CD4-positive, alpha-beta T cell treated with Interferon alpha-2 for 1 hour (primary cell): Measurements from ENCODE around the gene ACBD6.

ENCODE experiments used
- DNase-seq, 2 donors: peaks; one replicate each; pipeline ENCODE4 v3.0.0-alpha.2; 2020 to 2022

Gene ACBD6

DNA sequence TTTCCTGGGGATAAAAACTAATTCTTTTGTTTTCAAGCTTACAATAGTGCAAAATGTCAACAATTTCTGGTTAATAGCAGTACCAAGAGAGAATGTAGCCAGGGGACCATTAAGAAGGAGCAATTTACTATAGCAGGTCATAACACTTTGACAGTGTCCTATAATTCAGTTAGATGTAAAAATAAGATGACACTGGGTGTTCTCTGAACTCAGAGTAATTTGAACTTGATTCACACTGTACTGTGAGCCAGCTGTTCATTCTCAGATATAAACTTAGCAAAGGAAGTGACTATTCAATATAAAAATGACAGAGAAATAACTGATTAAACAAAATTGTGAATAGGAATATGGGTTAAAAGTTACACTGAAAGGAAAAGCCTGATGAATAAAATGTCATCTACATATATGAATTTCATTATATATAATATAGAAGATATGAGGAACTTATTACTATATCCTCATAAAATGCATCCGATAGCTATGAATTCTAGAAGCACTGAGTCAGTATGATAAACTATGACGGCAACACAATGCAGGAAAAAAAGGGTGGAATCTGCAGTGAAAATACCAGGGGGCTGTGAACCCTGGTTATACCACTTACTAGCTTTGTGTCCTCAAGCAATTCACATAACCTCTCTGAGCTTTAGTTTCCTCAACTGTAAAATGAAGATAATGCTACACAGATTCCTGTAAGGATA lies 135.9 kb downstream of the ACBD6 start:
- DNase-seq, result no peak

DNA sequence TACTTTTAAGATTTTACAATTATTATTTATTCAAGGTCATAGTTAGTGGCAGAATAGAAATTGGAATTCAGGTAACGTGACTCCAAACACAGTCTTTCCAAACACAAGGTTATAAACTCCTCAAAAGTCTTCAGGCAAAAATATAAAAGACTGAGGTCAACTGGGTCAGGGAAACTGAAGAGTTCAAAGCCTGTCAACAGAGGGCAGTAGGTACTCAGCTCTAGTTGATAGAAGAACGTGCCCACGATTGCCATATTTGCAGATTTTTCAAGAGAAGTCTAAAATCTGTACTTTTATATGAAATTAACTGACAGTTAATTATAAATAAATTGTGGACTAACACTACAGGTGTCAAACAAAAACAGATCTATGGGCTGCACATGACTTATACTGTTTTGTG lies 137.3 kb downstream of the ACBD6 start:
- DNase-seq, result no peak

DNA sequence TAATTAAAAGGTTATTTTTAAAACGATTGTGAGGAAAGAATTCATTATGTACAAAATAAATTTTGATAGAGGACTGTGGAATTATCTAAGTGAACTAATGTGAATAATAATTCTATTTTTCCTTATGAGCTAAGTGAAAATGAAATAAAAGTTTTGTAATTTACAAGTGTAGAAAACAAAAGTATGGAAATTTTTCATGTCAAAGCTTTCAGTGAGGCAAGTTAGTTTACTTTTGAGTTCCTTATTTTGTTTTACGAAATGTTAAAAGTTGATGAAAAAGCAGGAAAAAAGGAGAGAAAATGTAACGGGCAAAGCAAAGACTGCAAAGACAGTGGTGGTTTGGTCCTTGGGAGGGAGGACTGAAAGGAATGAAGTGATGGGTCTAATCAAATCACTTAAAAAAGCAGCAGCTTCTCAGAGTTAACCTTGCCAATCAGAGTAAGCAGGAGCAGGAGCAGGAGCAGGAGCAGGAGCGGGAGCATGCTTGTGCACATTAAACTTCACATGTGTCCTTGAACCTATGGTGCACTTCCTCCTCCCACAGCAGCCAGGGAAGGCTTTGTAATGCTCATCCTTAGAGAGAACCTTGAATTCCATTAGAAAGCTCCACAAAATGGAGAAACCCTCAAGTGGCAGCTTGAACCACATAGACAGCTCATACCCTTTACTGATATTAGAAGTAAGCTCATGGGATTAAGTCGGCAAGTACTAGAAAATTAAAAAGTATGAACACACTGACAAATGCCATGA lies 139.0 kb downstream of the ACBD6 start:
- no peak for DNase-seq

DNA sequence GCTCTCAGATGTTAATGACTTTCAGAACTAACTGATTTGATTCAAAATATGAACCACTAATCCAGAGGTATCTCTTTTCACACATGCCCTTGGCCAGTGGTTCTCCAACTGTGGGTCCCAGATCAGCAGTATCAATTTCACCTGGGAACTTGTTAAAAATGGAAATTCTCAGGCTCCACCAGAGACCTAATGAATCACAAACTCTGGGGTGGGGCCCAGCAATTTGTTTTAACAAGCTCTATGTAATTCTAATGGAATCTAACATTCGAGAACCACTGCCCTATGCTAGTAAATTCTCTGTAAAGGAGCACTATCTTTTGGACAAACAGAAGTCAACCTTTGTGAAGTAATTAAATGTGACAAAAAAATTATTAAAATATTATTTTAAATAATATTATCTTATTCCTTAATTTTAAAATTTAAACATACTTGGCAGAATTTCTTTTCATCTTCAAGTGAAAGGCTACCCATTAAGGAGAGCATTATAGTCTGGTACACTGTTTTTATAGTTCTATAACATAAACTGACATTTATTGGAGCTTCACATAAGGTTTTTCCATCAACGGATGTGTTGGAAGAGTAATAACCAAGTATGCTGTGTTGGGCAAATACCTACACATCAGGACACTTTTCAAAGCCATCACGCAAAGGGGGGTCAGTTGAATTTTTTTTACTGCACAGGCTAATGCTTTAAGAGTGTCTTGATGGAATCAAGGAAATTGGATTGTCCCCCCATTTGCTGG lies 141.9 kb downstream of the ACBD6 start:
- DNase-seq, result no peak

DNA sequence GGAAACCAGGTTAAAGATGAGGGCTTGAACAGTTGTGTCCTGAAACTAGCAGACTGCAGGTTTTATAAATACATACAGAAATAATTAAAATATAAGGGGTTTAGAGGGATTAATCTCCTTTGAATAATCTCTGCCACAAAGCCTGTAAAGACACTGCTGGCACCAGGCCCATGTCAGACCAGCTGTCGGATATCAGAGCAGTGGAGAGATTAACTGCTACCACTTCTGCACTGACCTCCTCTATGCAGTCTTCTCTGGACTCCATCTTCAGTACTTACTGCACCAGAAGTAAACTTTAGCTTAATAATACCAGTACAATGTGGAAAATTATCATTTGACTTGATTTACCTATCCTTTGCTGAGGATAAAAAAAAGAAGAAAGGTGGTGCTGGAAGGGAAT lies 143.7 kb downstream of the ACBD6 start:
- no peak for DNase-seq

DNA sequence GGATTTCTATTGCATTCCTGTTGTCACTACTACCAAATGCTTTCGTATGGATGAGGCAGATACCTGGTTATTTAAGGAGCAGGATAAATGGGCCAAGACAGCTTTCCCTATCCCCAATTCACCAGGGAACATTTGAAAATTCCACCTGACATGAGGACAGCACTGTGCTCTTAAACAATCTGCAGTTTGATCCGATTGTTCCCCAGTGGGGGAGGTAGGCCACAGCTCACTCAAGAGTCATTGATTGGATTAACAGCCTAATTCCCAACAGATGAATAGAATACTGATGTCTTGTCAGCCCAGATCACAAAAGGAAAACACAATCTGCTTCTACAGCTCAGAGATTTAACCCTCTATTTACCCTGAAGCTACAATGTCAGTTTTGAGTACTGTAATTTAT lies 148.4 kb downstream of the ACBD6 start:
- no peak for DNase-seq

DNA sequence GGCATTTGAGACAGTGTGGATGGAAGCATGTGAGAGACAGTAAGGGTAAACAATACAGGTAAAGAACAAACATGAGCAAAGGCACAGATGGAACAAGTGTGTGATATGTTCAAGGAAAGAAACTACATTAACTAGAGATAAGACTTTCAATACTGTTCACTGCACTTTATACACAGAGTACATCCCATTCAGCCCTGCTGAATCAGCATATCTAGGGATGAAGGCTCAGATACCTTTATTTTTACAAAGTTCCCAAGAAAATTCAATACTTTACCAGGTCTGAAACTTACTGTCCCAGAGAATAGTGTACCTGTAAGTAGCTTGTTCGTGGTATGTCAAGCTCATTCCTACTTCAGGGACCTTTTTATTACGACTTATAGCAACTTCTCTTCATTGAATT lies 149.8 kb downstream of the ACBD6 start:
- DNase-seq, result no peak

DNA sequence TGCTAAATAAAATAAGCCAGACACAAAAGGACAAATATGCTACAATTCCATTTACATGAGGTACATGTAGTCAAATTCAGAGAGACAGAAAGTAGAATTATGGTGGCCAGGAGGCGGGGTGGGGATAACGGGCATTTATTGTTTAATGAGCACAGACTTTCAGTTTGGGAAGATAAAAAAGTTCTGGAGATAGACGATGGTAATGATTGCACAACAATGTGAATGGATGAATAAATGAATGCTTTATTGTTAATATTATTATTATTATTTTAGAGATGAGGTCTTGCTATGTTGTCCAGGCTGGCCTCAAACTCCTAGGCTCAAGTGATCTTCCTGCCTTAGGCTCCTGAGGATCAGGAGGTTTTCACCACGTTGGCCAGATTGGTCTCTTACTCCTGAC lies 150.4 kb downstream of the ACBD6 start:
- no peak for DNase-seq

DNA sequence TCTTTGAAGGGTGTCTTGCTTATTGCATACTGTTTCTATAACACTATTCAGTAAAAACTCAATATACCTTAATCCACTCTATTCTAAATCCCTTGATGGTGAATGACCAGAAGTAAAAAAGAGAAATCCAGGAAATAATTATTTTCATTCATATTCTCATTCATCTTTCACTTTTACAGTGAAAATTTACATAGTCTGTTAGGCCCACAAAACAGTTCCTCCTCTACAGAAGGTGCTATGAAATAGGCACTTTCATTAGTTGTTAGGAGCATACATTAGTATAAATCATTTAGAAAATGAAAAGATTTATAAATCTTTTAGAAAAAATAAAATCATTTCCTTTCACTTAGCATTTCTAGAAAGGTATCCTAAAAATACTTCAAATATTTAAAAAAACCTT lies 157.2 kb downstream of the ACBD6 start:
- DNase-seq, result no peak

DNA sequence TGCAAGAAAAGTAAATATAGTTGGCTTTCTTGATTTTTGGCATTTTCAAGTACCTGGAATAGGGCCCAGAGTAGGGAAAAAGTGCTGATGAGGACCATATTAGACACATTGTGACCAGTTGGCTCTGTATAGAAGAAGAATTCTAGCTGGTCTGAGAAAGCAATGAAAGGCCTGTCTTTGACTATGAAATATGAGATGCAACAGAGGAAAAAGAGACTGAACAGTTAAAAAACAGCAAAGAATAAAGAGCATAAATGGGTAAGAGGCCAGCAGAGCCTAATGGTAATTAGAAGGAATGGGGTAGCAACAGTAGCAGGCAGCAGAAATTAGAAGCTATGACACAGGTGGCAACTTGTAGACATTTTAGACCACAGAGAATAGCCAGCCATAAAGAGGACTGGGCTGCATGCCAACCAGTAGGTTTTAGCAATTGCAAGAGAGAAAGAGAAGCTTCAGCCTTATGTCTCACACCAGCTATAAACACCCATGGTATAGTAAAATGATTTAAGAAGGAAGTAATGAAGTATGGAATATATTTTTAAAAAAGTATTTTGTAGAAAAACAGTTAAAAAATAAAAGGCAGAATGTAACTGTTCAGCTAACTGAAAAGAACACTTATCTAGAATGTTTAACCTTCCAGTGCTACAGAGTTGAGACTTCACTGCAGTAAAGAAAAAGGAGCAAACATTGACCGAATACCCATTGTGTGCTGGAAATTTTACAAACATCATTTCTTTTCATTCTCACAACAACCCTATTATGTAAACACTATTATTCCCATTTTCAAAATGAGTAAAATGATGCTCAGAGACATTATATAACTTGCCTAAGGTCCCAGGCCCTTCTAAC lies 158.2 kb downstream of the ACBD6 start:
- no peak for DNase-seq

DNA sequence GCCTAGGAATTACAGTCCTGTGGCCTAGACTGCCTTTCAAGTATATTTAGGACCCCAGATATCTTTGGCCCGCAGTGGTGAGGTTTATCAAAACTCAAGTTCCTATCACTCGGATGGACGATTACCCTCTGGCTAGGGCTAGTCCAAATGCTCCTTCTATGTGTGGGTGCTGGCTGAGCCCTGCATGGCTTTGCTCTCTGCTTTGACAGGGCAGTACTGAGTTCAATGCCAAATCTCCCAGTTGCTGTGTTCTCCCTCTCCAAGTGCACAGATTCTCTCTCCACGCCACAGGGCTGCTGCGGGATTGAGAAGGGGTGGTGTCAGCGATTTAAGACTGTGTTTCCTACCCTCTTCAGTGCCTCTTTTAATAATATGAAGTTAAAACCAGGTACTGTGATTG lies 175.3 kb downstream of the ACBD6 start:
- no peak for DNase-seq

DNA sequence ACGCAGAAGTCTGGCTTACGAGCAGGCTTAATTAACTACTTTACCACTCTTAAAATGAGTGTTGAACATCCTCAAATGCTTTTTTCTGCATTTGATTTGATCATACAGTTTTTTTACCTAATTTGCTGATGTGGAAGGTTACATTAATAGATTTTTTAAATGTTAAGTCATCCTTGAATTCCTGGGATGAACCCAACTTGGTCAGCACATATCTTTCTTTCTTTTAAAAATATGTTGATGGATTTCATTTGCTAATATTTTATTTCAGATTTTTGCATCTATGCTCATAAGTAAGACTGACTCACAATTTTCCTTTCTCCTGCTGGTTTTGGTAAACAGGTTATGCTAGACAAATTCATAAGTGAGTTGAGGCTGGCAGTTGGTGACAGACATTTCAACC lies 189.5 kb downstream of the ACBD6 start:
- no peak for DNase-seq

DNA sequence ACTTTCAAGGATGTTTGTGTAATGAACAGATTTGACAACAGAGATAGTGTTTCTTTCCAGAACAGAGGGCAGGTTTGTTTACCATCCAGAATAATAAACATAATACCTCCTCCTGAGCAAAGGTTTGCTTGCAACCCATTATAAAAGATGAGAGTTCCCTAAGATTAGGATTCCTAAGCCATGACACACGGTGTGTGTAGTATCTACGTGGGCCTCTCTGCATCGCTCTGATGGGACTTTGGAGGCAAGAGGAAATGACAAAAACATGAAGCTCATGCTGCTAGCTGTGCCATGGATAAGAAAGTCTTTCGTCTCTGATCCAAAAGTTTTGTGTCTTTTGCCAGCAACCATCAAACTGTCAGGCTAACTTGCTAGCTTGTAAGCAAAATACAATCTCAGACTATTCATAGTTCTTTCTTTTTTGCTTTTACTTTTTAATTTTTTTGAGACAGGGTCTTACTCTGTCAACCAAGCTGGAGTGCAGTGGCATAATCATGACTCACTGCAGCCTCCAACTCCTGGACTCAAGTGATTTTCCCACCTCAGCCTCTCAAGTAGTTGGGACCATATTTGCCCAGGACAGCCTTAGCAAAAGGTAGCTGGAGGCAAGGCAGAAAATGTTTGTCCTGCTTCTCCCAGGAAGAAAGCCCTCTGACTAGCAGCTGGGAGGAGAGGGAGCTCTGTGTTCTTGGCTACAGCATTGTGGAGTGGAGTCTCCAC lies 191.2 kb downstream of the ACBD6 start:
- DNase-seq, result no peak

DNA sequence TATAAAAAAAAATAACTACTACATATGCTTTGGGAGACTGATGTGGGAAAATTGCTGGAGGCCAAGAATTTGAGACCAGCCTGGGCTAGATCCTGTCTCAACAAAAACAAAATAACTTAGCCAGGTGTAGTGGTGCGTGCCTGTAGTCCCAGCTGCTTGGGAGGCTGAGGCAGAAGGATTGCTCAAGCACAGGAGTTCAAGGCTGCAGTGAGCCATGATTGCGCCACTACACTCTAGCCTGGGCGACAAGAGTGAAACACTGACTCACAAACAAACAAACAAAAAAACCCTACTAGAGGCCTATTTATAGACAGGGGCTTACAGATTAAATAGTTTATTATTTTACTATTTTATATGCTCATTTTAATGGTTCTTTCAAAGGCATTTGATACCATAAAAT lies 192.3 kb downstream of the ACBD6 start:
- DNase-seq, result no peak

DNA sequence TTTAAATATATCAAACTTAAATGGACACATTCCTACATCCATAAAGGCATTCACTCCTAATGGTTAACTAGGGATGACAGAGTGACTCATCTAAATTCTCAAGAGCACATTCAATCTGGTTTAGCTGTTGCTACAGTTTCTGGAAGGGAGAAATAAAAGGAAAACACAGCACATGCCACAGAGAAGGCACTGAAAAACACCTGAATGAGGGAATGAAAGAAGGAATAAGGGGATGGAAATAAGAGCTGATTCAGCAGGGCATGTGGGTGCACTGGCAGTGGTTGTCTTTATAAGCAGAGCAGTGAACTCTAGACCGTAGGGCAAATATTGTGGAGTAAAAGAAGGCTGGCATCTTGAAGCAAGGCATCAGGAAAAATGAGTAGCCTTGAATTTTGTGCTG lies 193.0 kb downstream of the ACBD6 start:
- DNase-seq, result no peak

DNA sequence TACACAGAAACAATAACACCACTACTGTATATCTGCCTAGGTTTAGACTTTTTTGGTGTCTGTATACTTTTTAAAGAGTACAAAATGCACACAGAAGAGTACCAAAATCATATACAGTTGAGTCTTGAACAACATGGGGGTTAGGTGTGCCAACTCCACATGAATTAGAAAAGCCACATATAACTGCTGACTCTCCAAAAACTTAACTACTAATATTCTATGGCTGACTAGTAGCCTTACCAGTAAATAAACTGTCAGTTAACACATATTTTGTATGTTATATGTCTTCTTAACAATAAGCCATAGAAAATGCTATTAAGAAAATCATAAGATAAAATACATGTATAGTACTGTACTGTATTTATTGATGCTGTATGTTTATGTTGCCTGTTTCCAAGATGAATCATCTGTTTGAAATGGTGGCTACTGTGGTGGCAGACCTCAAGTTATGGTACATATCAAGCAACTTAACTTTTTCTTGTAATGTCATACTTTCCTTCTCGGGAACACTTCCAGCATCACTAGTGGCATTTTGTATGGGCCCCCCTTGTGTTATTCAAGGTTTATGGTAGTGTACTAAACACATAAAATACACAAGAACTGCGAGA lies 201.1 kb downstream of the ACBD6 start:
- DNase-seq, result no peak

DNA sequence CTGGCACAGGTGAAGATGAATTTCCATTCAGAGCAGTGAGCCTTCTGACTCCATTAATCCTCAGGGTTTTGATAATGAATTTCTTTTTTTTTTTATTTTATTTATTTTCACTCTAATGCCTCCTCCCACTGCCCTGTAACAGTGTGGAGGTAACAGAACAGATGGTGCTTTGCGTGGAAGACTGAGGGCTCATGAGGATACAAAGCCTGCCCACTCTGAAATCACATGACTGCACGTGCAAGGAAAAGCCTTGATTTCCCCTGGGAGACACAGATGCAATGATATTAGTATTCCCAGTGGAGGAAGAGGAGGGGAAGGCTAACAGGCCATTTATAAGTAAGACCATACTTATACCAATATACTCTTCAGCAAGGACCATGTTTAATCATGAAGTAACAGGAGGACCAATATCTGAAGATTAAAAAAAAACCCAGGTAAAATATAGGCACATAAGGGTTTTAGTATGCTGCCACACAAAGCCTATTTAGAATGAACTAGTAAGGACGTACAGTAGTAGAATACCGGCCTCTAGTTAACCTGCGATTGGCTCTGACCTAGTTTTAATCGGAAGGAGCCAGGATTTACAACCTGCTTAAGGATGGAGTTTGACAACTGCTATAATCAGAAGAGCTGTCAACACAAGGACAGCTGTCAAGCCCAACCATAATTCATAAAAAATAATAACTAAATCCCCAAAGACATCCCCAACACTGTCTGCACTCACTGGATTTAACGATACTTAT lies 202.7 kb downstream of the ACBD6 start:
- no peak for DNase-seq

DNA sequence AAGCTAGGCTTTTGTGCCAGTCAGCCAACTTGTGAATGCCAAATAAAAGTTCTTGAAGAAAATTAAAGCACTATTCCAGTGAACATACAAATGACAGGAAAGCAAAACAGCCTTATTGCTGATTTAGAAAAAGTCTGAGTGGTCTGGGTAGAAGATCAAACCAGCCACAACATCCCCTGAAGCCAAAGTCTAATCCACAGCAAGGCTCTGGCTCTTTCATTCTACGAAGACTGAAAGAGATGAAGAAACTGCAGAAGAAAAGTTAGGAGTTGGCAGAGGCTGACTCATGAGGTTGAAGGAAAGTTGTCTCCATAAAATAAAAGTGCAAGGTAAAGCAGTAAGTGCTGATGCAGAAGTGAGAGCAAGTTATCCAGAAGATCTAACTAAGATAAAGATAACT lies 206.4 kb downstream of the ACBD6 start:
- DNase-seq, result no peak

DNA sequence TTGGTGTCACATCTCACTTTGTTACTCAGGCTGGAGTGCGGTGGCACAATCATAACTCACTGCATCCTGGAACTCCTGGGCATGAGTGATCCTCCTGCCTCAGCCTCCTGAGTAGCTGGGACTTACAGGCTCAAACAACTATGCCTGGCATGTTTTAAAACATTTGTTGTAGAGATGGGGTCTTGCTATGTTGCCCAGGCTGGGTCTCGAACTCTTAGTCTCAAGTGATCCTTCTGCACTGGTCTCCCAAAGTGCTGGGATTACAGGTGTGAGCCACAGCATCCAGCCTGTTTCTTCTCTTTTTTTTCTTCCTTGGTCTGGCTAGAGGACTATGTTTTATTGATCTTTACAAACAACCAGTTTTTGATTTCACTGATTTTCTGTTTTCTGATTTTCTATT lies 207.7 kb downstream of the ACBD6 start:
- DNase-seq, result no peak

DNA sequence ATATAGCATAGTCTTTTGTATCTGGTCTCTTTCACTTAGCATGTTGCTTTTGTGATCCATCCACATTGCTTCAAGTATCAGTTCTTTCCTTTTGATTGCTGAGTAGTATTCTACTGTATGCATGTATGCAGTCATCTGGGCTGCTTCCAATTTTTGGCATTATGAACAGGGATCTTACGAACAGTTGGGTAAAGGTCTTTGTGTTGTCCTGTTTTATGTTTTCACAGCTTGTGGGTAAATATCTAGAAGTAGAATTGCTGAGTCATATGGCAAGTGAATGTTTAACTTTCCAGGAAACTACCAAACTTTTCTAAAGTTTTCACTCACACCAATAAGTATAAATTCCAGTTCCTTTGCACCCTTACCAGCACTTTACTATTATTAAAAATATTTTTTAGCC lies 211.4 kb downstream of the ACBD6 start:
- no peak for DNase-seq

DNA sequence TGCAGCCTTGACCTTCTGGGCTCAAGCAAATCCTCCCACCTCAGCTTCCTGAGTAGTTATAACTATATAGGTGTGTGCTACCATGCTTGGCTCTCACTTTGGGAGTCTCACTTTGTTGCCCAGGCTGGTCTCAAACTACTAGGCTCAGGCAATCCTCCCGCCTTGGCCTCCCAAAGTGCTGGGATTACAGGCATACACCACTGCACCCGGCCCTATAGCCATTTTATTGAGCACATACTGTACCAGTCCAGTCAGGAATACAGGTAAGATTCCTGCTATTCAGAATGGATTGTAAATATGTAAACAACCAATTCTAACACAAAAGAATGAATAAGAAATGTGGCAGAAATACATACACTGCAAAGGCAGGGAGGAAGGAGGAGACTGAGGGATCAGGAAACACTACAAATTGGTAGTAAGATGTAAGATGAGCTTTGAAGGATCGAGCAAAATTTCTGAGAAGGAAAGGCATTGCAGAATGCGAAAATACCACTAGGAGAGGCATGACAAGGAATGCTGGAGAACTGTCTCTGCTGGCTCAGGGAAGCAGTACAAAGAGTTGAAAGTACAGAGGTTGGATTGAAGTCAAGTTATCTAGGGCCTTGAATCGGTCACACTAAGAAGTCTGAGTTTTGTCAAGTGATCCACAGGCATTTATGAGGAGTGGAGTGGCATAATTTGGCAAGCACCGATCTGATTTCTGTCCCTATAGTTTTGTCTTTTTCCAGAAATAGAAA lies 211.9 kb downstream of the ACBD6 start:
- no peak for DNase-seq
